ENCODE data around the gene SH3BP2. TPM values are rescaled to one million over a fixed set of nuclear protein-coding genes. Genes with fewer than 3 reads are reported as not detected.

Gene SH3BP2
- total RNA-seq, 1 experiment from 2014 or later, result 52.8 TPM

DNA sequence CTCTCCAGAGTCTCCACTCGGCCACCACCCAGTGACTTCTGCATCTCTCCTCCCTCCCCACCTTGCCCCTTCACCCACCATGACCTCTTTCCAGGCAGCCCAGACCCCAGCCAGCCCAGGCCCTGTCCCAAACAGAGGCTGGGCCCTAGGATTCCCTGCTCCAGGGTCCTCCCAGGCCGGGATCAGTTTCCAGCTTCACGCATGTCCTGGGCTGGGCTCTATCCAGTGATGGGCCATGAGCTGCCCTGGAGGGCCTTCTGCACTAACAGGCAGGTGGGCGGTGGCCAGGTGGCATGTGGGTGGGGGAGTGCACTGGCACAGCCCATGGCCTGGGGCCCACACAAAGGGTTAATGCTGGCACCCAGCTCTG, 30.4 kb downstream of the SH3BP2 start:
- H3K9me3 ChIP-seq (ENCODE audit: control insufficient read depth in 1 of 2, insufficient read depth in 1 of 2, low read depth in 1 of 2, low read length in 2 of 2), result no peaks in the 10 kb centered on the region
- DNase-seq (ENCODE audit: low read depth, low spot score), result no peak
- no peaks in the 10 kb centered on the region for H3K27me3 ChIP-seq (ENCODE audit: insufficient read depth, low read length)
- H3K9me2 ChIP-seq (ENCODE audit: insufficient read depth), result no peaks in the 10 kb centered on the region
- intact Hi-C loops (cut with micrococcal nuclease), result no loop called here
- peaks cover 14 to 36% of the 10 kb centered on the region in 2 experiments for H3K36me3 ChIP-seq (ENCODE audit: control insufficient read depth in 1 of 2, insufficient read depth in 2 of 2, low read length in 2 of 2)
- ChIA-PET CTCF (no interaction called here), POLR2A (no interaction called here), RAD21 (ENCODE audit: low non-redundant PET in 1 of 2, low total read pairs in 2 of 2, uncharacterized antibody in 2 of 2, unreplicated experiment in 2 of 2) (no interaction called here)
- no peak overlapping the region for H2AFZ ChIP-seq (ENCODE audit: low read depth, low read length, poor library complexity, severe bottlenecking)
- TF ChIP-seq JUND (IDR thresholded peaks at IDR 0.05) (no peak), EZH2 (IDR thresholded peaks at IDR 0.05) (no peak), SIN3A (IDR thresholded peaks at IDR 0.05; ENCODE audit: low read depth) (no peak), EZH2phosphoT487 (IDR thresholded peaks at IDR 0.05; ENCODE audit: borderline replicate concordance) (no peak), RAD21 (IDR thresholded peaks at IDR 0.05; ENCODE audit: low read depth) (no peak), EGR1 (IDR thresholded peaks at IDR 0.05; ENCODE audit: low read depth) (no peak), CBX3 (IDR thresholded peaks at IDR 0.05; ENCODE audit: low read depth) (no peak), FOSL1 (IDR thresholded peaks at IDR 0.05; ENCODE audit: low read depth) (no peak), CEBPB (IDR thresholded peaks at IDR 0.05; ENCODE audit: low read depth) (no peak), TCF7L2 (IDR thresholded peaks at IDR 0.05; ENCODE audit: borderline replicate concordance, extremely low read depth, insufficient read depth, insufficient read length) (no peak), ZNF274 (IDR thresholded peaks at IDR 0.05; ENCODE audit: low read depth, low read length) (no peak), POLR2A (IDR thresholded peaks at IDR 0.05; ENCODE audit: borderline replicate concordance, extremely low read depth, insufficient read depth, insufficient read length) (no peak), SRF (IDR thresholded peaks at IDR 0.05; ENCODE audit: low read depth) (no peak), ZFX (IDR thresholded peaks at IDR 0.05) (no peak)
- TF ChIP-seq, protein P1, sequence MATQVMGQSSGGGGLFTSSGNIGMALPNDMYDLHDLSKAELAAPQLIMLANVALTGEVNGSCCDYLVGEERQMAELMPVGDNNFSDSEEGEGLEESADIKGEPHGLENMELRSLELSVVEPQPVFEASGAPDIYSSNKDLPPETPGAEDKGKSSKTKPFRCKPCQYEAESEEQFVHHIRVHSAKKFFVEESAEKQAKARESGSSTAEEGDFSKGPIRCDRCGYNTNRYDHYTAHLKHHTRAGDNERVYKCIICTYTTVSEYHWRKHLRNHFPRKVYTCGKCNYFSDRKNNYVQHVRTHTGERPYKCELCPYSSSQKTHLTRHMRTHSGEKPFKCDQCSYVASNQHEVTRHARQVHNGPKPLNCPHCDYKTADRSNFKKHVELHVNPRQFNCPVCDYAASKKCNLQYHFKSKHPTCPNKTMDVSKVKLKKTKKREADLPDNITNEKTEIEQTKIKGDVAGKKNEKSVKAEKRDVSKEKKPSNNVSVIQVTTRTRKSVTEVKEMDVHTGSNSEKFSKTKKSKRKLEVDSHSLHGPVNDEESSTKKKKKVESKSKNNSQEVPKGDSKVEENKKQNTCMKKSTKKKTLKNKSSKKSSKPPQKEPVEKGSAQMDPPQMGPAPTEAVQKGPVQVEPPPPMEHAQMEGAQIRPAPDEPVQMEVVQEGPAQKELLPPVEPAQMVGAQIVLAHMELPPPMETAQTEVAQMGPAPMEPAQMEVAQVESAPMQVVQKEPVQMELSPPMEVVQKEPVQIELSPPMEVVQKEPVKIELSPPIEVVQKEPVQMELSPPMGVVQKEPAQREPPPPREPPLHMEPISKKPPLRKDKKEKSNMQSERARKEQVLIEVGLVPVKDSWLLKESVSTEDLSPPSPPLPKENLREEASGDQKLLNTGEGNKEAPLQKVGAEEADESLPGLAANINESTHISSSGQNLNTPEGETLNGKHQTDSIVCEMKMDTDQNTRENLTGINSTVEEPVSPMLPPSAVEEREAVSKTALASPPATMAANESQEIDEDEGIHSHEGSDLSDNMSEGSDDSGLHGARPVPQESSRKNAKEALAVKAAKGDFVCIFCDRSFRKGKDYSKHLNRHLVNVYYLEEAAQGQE (IDR thresholded peaks at IDR 0.05; ENCODE audit: low read depth), result no peak
- TF ChIP-seq, protein P2, sequence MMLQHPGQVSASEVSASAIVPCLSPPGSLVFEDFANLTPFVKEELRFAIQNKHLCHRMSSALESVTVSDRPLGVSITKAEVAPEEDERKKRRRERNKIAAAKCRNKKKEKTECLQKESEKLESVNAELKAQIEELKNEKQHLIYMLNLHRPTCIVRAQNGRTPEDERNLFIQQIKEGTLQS (IDR thresholded peaks at IDR 0.05), result no peak
- TF ChIP-seq, protein P3, sequence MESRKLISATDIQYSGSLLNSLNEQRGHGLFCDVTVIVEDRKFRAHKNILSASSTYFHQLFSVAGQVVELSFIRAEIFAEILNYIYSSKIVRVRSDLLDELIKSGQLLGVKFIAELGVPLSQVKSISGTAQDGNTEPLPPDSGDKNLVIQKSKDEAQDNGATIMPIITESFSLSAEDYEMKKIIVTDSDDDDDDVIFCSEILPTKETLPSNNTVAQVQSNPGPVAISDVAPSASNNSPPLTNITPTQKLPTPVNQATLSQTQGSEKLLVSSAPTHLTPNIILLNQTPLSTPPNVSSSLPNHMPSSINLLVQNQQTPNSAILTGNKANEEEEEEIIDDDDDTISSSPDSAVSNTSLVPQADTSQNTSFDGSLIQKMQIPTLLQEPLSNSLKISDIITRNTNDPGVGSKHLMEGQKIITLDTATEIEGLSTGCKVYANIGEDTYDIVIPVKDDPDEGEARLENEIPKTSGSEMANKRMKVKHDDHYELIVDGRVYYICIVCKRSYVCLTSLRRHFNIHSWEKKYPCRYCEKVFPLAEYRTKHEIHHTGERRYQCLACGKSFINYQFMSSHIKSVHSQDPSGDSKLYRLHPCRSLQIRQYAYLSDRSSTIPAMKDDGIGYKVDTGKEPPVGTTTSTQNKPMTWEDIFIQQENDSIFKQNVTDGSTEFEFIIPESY (IDR thresholded peaks at IDR 0.05; ENCODE audit: extremely low read depth, insufficient replicate concordance, low read length), result no peak
- TF ChIP-seq, protein P4, sequence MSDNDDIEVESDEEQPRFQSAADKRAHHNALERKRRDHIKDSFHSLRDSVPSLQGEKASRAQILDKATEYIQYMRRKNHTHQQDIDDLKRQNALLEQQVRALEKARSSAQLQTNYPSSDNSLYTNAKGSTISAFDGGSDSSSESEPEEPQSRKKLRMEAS (IDR thresholded peaks at IDR 0.05), result no peak
- H3K4me3 ChIP-seq (replicated peaks in 1 of 2; ENCODE audit: low read depth in 1 of 2, low read length in 2 of 2), result no peak overlapping the region
- no peak overlapping the region for H3K27ac ChIP-seq (ENCODE audit: low read depth, low read length)
- no TSS peak for BruUV-seq (replicated peaks)
- H4K20me1 ChIP-seq (ENCODE audit: insufficient read depth), result no peaks in the 10 kb centered on the region
- ATAC-seq, result no peak
- no peak overlapping the region for H3K9ac ChIP-seq (ENCODE audit: low read length)
- H3K79me2 ChIP-seq (ENCODE audit: insufficient read depth, low read length), result peaks cover 31% of the 10 kb centered on the region
- H3K4me1 ChIP-seq (ENCODE audit: control insufficient read depth in 1 of 2, insufficient read depth in 2 of 2, low read length in 2 of 2), result peaks cover 8 to 16% of the 10 kb centered on the region in 2 experiments; a peak in 3 of 4 replicates
- H3K4me2 ChIP-seq (ENCODE audit: low read length), result no peak overlapping the region
